ENCODE measurements around the gene KIF3A.

The KIF3A gene

DNA sequence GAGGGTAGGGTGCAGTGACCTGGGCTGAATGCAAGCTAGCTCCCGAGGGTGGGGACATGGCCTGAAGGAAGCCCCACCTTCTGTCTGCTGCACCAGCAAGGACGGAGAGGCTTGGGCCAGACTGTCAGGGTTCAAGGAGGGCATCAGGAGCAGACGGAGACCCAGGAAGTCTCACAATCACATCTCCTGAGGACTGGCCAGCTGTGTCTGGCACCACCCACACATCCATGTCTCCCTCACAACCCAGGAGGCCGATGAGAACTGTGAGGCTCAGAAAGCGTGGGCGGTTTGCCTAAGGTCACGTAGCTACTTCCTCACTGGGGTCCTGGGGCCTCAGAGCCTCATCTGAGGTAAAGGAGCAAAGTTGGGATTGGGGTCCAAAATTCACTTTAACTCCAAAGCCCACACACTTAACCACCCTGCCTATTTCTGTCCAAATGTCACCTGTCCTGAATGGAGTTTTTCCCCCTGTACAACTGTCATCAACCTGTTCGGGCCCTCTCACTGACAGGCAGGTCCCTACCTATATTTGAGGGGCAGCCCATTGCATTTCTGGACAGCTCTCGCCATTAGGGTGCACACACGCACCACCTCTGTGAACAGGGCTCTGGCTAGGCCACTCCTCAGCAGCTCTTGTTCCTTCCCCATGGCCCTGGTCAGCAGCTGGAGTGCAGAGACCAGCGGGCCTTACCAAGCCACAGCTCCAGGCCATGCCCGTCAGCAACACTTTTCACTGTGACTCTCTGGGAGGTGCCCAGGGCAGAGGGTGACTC, 75.9 kb downstream of the KIF3A start:
- no peak for DNase-seq

DNA sequence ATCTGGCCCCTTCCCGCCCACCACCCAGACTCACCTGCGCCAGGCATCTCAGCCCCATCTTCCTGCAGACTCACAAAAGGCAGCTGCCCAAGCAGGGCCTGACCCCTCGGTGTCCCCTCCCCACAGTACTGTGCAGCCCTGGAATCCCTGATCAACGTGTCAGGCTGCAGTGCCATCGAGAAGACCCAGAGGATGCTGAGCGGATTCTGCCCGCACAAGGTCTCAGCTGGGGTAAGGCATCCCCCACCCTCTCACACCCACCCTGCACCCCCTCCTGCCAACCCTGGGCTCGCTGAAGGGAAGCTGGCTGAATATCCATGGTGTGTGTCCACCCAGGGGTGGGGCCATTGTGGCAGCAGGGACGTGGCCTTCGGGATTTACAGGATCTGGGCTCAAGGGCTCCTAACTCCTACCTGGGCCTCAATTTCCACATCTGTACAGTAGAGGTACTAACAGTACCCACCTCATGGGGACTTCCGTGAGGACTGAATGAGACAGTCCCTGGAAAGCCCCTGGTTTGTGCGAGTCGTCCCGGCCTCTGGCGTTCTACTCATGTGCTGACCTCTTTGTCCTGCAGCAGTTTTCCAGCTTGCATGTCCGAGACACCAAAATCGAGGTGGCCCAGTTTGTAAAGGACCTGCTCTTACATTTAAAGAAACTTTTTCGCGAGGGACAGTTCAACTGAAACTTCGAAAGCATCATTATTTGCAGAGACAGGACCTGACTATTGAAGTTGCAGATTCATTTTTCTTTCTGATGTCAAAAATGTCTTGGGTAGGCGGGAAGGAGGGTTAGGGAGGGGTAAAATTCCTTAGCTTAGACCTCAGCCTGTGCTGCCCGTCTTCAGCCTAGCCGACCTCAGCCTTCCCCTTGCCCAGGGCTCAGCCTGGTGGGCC, 77.5 kb downstream of the KIF3A start:
- DNase-seq, result no peak

DNA sequence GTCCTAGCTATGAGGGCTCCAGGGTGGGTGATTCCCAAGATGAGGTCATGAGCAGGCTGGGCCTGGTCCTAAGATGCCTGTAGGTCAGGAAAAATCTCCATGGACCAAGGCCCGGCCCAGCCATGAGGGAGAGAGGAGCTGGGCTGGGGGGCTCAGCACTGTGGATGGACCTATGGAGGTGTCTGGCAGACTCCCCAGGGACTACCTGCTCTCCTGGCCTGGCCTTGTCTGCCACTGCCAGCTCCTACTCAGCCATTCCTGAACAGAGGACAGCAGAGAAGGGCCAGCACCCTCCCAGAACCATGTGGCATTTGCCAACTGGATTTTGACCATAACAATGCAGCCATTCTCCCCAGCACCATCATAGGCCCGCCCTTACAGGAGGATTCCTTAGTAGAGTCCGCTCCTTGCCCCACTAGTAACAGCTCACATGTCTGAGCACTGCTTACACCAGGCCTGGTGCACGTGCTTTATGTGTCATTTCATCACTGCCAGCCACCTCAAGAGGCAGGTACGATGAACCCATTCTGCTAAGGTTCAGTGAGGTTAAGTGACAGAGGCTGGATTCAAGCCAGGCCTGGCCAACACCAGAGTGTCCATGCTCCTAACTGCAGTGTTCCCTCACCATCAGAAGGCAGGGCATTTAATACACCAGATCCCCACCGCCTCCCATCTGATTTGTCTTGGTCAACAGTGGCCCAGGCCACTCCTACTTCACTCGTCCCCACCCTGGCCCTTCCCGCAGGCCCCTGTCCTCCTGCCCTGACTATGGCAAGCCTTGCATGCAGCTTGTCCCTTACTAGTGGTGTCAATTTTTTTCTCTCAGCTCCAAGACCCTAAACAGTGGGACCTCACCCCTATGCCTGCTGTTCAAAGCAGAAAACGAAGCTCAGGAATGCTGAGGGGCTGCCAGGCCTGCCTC, 78.7 kb downstream of the KIF3A start:
- no peak for DNase-seq

DNA sequence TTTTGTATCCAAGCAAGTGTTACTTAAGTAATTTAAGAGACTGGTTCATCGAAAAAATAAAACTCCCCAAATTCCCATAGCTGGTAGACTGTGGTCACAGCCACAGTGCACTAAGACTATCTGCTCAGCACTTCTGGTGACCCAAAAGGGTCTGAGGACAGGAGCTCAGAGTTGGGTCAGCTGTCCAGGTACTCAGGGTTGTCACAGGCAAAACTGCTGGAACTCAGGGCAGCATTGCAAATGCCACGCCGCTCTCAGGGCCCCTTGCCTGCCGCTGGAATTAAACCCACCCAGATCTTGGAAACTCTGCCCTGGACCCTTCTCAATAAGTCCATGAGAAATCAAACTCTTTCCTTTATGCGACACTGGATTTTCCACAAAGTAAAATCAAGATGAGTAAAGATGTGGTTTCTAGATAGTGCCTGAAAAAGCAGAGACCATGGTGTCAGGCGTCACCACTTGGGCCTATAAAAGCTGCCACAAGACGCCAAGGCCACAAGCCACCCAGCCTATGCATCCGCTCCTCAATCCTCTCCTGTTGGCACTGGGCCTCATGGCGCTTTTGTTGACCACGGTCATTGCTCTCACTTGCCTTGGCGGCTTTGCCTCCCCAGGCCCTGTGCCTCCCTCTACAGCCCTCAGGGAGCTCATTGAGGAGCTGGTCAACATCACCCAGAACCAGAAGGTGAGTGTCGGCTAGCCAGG, 79.5 kb downstream of the KIF3A start, which contains the start of gene IL13:
Gene IL13, plus strand, starts transcription at position 498 of the 705 bp plus-strand sequence. Its CDS starts 14 bp downstream, at position 512.
- DNase-seq, result no peak

DNA sequence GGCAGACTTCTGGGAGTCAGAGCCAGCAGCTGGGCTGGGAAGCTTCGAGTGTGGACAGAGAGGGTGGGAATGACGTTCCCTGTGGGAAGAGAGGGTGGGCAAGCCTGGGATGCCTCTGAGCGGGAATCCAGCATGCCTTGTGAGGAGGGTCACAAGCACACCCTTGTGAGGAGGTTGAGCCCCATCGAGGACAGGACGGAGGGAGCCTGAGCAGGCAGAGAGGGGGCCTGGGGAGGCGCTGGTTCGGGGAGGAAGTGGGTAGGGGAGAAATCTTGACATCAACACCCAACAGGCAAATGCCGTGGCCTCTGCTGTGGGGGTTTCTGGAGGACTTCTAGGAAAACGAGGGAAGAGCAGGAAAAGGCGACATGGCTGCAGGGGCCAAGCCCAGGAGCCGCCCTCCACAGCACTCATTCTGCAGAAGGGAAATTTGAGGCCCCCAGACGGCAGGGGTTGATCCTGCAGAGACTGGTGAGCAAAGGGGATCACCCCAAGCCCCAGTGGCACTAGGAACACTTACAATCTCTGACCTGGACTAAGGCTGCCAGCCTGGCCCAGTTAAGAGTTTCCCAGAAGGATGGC, 80.5 kb downstream of the KIF3A start:
- no peak for DNase-seq

DNA sequence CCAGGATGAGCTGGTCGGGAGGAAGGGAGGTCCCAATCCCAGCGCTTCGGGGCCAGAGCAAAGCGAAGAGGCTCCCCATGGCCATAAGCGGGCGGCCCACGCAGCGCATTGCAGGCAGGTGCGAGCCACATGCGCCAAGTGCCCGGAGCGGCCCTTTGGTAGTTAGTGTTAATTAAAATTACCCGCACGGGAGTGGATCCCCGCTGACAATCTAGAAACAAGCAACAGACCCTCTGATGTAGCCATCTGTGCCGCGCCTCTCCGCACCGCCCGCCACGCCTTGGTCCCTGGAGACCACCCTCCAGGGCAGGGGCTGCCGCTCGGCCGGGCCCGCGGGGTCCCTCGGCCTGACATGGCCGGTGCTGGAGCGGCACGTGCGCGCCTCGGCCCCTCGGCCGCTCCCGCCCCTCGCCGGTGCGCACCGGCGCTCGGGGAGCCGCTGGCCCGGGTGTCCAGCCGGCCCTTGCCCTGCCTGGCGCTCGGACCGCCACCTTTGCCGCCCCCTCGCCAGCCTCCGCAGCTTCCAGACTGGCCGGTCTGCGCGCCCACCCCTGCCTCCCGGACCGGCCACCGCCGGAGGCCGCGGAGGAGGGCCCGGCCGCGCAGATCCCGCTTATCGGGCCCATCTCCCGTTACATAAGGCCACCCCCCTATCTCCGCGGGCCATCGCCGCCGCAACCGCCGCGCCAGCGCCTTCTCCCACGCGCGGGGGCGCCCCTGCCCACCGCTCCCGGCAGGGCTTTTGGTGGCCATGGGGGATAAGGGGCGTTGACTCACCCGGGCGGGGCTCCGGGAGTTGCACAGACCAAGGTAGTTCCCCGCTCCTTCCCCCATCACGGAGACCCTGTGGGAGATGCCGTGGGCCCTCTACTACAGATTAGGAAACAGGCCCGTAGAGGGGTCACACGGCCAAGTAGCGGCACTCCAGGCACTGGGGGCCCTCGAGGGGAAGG, 81.2 kb downstream of the KIF3A start:
- DNase-seq, result no peak

DNA sequence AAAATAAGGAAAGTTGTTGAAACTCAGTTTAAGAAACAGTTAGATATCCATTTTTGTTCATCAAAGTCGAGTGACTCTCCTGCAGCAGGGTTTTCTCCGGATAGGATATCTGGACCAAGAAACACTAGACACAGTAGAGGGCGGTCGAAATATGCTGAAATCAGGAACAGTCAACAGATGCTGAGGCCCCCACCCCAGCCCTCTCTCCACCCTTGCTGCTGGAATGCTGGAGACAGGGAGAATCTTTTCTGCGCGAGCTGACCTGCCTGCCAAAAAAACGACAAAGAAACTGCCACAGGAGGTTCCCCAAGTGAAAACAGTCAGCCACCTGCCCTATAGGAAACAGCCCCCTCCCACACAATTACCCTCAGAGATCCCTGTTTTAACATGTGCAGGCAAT, 83.6 kb downstream of the KIF3A start:
- DNase-seq, result no peak

DNA sequence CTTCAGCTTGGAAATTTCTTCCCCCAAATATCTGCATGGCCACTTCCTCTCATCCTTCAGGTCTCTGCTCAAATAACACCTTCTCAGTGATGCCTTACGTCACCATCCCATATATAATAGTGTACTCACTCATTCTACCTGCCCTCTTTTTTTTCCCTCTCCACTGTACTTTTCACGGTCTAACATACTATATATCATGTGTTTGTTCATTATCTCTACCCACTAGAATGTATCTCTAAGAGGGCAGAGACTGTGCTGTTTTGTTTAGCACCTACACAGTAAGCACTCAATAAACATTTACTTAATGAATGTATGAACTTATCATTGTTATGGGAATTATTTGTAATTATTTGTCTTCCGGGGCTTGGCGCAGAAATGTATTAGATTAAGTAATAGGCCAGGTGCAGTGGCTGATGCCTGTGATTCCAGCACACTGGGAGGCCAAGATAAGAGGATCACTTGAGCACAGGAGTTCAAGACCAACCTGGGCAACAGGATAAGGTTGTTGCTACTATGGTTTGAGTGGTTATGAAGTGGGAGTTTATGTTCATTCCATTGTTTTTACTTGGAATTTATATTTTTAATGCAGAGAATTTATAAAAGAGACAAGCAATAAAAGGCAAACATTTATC, 85.4 kb downstream of the KIF3A start:
- DNase-seq, result no peak

DNA sequence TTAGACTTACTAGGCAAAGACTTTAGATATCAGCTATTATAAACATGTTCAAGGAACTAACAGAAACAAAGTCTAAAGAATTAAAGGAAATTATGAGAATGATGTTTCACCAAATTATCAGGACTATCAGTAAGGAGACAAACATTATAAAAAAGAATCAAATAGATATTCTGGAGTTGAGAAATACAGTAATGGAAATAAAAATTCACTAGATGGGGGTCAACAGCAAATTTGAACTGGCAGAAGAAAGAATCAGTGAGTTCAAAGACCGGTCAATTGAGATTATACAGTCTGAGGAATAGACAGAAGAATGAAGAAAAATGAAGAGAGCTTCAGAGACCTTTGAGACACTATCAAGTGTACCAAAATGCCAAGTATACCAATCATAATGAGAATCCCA, 89.0 kb downstream of the KIF3A start:
- no peak for DNase-seq

DNA sequence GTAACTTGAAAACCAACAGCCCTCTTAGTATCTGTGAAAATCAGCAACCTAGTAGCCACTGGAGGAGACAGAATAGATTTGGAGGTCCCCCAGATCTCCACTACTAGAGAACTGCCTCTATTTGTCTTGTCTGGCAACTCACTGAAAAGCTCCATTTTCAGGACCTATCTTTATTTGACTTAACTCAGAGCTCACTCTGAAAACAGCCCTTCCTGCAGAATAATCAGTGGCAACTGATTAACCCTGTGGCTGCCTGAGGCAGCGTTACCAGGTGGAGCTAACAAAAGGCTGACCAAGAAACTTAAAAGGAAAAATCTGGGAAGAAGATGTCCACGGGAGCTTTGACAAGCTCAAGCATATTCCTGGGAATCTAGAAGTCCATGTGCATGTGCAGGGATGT, 89.9 kb downstream of the KIF3A start:
- DNase-seq, result no peak

DNA sequence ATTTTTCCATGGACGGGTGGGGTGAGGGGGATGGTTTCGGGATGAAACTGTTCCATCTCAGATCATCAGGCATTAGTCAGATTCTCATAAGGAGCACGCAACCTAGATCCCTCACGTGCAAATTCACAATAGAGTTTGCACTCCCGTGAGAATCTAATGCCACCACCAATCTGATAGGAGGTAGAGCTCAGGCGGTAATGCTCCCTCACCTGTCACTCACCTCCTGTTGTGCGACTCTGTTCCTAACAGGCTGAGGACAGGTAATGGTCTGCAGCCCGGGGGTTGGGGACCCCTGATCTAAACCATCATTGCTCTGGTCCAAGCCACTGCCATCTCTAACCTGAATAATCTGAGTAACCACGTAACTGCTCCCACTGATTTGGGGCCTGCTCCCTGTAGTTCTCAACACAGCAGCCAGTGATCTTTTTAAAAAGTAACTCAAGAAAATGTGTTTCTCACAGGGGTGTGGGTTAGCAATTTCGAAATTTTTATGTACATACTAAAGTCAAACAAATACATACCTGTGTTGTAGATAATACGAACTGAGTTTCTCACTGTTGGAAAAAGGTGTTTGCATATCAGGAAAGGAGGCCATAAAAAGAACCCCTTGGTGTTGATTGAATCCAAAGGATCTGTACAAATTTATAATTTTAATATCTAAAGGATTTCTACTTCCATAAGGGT, 90.6 kb downstream of the KIF3A start:
- no peak for DNase-seq

DNA sequence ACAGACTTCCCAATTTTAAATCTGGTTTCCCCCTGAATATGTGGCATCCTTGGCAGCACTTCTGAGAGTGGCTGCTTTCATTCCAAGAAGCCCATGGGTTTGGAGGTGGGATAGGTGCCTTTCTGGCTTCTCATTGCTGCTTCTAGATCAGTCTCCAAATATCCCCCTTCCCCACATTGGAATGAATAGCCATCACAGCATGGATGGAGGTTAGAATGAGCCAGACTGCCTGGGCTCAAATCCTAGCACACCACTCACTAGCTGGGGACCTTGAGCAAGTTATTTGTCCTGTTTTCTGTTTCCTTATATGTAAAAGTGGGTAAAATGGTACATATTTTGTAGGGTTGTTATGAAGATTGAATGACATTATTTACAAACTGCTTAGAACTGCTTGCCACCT, 93.2 kb downstream of the KIF3A start:
- DNase-seq, result no peak
